H1 (cell line): Measurements from ENCODE around the gene SELENOK. TPM values are rescaled to one million over a fixed set of nuclear protein-coding genes. Genes with fewer than 3 reads are reported as not detected.

Experiments
- CTCF ChIA-PET: fragments of 300-600 bp; sonication (Branson Sonifier 250); formaldehyde crosslinking; loops from one replicate; lab custom pipeline; 2021; ENCODE audit not compliant: partially characterized antibody; lab: Charles Lee
- POLR2A ChIA-PET: fragments of 300-600 bp; sonication (Branson Sonifier 250); formaldehyde crosslinking; loops from one replicate; lab custom pipeline; 2021; ENCODE audit warnings: inconsistent platforms; ENCODE audit not compliant: partially characterized antibody; lab: Charles Lee
- DNase-seq, 2 experiments: peaks; one replicate each; pipeline versions ENCODE4 v3.0.0 to v3.0.0-alpha.2; 2010 to 2022; ENCODE audit warnings: low spot score in 2 of 2, low read depth in 1 of 2, mixed read lengths in 1 of 2
- FAIRE-seq: peaks from 2 replicates; lab custom pipeline; 2011; peaks lifted over from hg19 to GRCh38; lab: Jason Lieb, UNC
- H2AFZ ChIP-seq: 2 replicates; pipeline ENCODE4 v1.8.1; 2012; ENCODE audit warnings: low read length, inconsistent platforms
- H2AK5ac ChIP-seq: 2 replicates; pipeline ENCODE4 v1.6.1; 2013; ENCODE audit warnings: low read depth, low read length
- H2BK120ac ChIP-seq: replicated peaks from 2 replicates; pipeline ENCODE3; 2013; ENCODE audit warnings: low read depth, low read length, inconsistent platforms
- H2BK12ac ChIP-seq: 2 replicates; pipeline ENCODE4 v1.6.1; 2013; ENCODE audit warnings: low read depth, low read length
- H2BK15ac ChIP-seq: 2 replicates; pipeline ENCODE4 v1.6.1; 2013; ENCODE audit warnings: low read length
- H2BK20ac ChIP-seq: 2 replicates; pipeline ENCODE4 v1.6.1; 2013; ENCODE audit warnings: low read length
- H2BK5ac ChIP-seq: 2 replicates; pipeline ENCODE4 v1.6.1; 2013; ENCODE audit warnings: low read depth, low read length
- H3K14ac ChIP-seq: 2 replicates; pipeline ENCODE4 v1.6.1; 2013; ENCODE audit warnings: inconsistent platforms; ENCODE audit not compliant: insufficient read length
- H3K18ac ChIP-seq: 2 replicates; pipeline ENCODE4 v1.6.1; 2013; ENCODE audit warnings: low read length; ENCODE audit errors: extremely low read depth
- H3K23ac ChIP-seq: 2 replicates; pipeline ENCODE4 v1.6.1; 2013; ENCODE audit warnings: inconsistent platforms; ENCODE audit not compliant: insufficient read length
- H3K23me2 ChIP-seq: 2 replicates; pipeline ENCODE4 v1.6.1; 2013; ENCODE audit warnings: low read depth, low read length
- H3K27ac ChIP-seq: 2 replicates; pipeline ENCODE4 v1.6.1; 2011; ENCODE audit warnings: low read depth, low read length, inconsistent platforms
- H3K27me3 ChIP-seq, 4 experiments: replicated peaks in 1 of 4; 1 replicate in 1 of 4; 2 replicates in 3 of 4; pipeline versions ENCODE4 v1.6.1 to v1.8.1; 2011 to 2013; ENCODE audit warnings: low read length in 3 of 4, mild to moderate bottlenecking in 3 of 4, inconsistent platforms in 2 of 4, mixed read lengths in 2 of 4, moderate library complexity in 1 of 4; ENCODE audit not compliant: control insufficient read depth in 3 of 4, insufficient read depth in 3 of 4; ENCODE audit errors: extremely low read depth in 1 of 4
- H3K36me3 ChIP-seq, 4 experiments: 2 replicates each; pipeline versions ENCODE4 v1.6.1 to v1.8.1; 2011 to 2013; ENCODE audit warnings: mild to moderate bottlenecking in 4 of 4, low read length in 3 of 4, moderate library complexity in 2 of 4, control low read depth in 1 of 4, inconsistent platforms in 1 of 4; ENCODE audit not compliant: insufficient read depth in 4 of 4, control insufficient read depth in 2 of 4
- H3K4ac ChIP-seq: replicated peaks from 2 replicates; pipeline ENCODE3; 2013; ENCODE audit warnings: low read length, low read depth, mixed read lengths, inconsistent platforms; ENCODE audit not compliant: insufficient read length
- H3K4me1 ChIP-seq, 4 experiments: replicated peaks in 1 of 4; 1 replicate in 1 of 4; 2 replicates in 3 of 4; pipeline versions ENCODE4 v1.6.1 to v1.8.1; 2011 to 2013; ENCODE audit warnings: low read length in 3 of 4, inconsistent platforms in 2 of 4, mixed read lengths in 1 of 4; ENCODE audit not compliant: insufficient read depth in 4 of 4, control insufficient read depth in 3 of 4
- H3K4me2 ChIP-seq, 2 experiments: 2 replicates each; pipeline versions ENCODE4 v1.6.1 to v1.8.1; 2011 to 2013; ENCODE audit warnings: low read depth in 2 of 2, low read length in 2 of 2, control low read depth in 1 of 2, inconsistent platforms in 1 of 2, mild to moderate bottlenecking in 1 of 2; ENCODE audit not compliant: insufficient read depth in 1 of 2
- H3K4me3 ChIP-seq, 4 experiments: fragments of 200-600, 300-600 bp in 1 of 4; sonication (generic), shearing (Covaris generic), sonication (Bioruptor Twin) in 1 of 4; 2 replicates each; pipeline versions ENCODE4 v1.5.1 to v1.8.1; 2011 to 2016; ENCODE audit warnings: low read length in 4 of 4, low read depth in 3 of 4, control low read depth in 2 of 4, inconsistent platforms in 2 of 4, mild to moderate bottlenecking in 2 of 4, mixed read lengths in 1 of 4, moderate library complexity in 1 of 4; ENCODE audit not compliant: insufficient read depth in 2 of 4; ENCODE audit errors: extremely low read depth in 1 of 4
- H3K56ac ChIP-seq: replicated peaks from 2 replicates; pipeline ENCODE3; 2013; ENCODE audit warnings: low read depth, mild to moderate bottlenecking, mixed read lengths, low read length, inconsistent platforms; ENCODE audit not compliant: insufficient read length
- H3K79me1 ChIP-seq: 2 replicates; pipeline ENCODE4 v1.6.1; 2013; ENCODE audit warnings: low read depth, low read length, control low read depth
- H3K79me2 ChIP-seq, 2 experiments: 2 replicates each; pipeline versions ENCODE4 v1.6.1 to v1.8.1; 2012 to 2013; ENCODE audit warnings: low read length in 2 of 2, mild to moderate bottlenecking in 2 of 2, inconsistent platforms in 1 of 2; ENCODE audit not compliant: insufficient read depth in 2 of 2, control insufficient read depth in 1 of 2
- H3K9ac ChIP-seq, 4 experiments: replicated peaks in 1 of 4; 1 replicate in 1 of 4; 2 replicates in 3 of 4; pipeline versions ENCODE4 v1.6.1 to v1.8.1; 2011 to 2013; ENCODE audit warnings: low read depth in 3 of 4, low read length in 3 of 4, control low read depth in 2 of 4, mild to moderate bottlenecking in 2 of 4, moderate library complexity in 2 of 4, inconsistent platforms in 1 of 4; ENCODE audit errors: extremely low read depth in 1 of 4
- H3K9me3 ChIP-seq, 2 experiments: 2 replicates each; pipeline versions ENCODE4 v1.6.1 to v1.8.1; 2012 to 2013; ENCODE audit warnings: mild to moderate bottlenecking in 2 of 2, moderate library complexity in 2 of 2, control low read depth in 1 of 2, inconsistent platforms in 1 of 2, low read depth in 1 of 2, low read length in 1 of 2, mixed read lengths in 1 of 2; ENCODE audit not compliant: insufficient read depth in 2 of 2
- H4K20me1 ChIP-seq, 2 experiments: replicated peaks in 1 of 2; 2 replicates each; pipeline versions ENCODE3 to v1.8.1; 2011 to 2013; ENCODE audit warnings: inconsistent platforms in 2 of 2, low read length in 2 of 2, mild to moderate bottlenecking in 1 of 2; ENCODE audit not compliant: insufficient read depth in 2 of 2, control insufficient read depth in 1 of 2
- H4K5ac ChIP-seq: 2 replicates; pipeline ENCODE4 v1.6.1; 2013; ENCODE audit warnings: low read length, low read depth, mixed read lengths, inconsistent platforms; ENCODE audit not compliant: insufficient read length
- H4K8ac ChIP-seq: 2 replicates; pipeline ENCODE4 v1.8.0; 2013; ENCODE audit warnings: mild to moderate bottlenecking, moderate library complexity, low read length, inconsistent platforms; ENCODE audit not compliant: insufficient read depth; ENCODE audit errors: extremely low read depth
- H4K91ac ChIP-seq: replicated peaks from 2 replicates; pipeline ENCODE3; 2013; ENCODE audit warnings: low read length, mixed read lengths, inconsistent platforms; ENCODE audit not compliant: insufficient read length
- GTF2F1 ChIP-seq: IDR thresholded peaks from 2 replicates; pipeline ENCODE4 v1.6.1; 2012; ENCODE audit warnings: low read depth, low read length, improper control_type of control experiment, borderline replicate concordance
- HDAC2 ChIP-seq, 2 experiments: fragments of 300-600 bp in 1 of 2; sonication (generic) in 1 of 2; IDR thresholded peaks; 2 replicates each; pipeline ENCODE4 v1.6.1; 2011 to 2012; ENCODE audit warnings: low read depth in 2 of 2, low read length in 2 of 2, mild to moderate bottlenecking in 2 of 2, moderate library complexity in 2 of 2, borderline replicate concordance in 1 of 2, inconsistent platforms in 1 of 2
- JUND ChIP-seq: IDR thresholded peaks from 2 replicates; pipeline ENCODE4 v1.6.1; 2011; ENCODE audit warnings: mild to moderate bottlenecking, improper control_type of control experiment, low read length
- SUZ12 ChIP-seq: fragments of 200-600 bp; sonication (generic); IDR thresholded peaks from 2 replicates; pipeline ENCODE4 v1.6.1; 2012; ENCODE audit warnings: mild to moderate bottlenecking, inconsistent platforms, low read length, moderate library complexity, mixed read lengths
- WGBS, 2 experiments: shearing (Covaris generic) in 1 of 2; methylation state at CpG; one replicate each; pipeline versions ENCODE4 v1.1.6 to v1.1.7; 2013 to 2015; ENCODE audit warnings: low lambda C conversion rate in 2 of 2, mixed read lengths in 2 of 2, inconsistent platforms in 1 of 2, low coverage in 1 of 2, missing lambda C conversion rate in 1 of 2; ENCODE audit not compliant: insufficient replicate concordance in 2 of 2, insufficient coverage in 1 of 2, insufficient read length in 1 of 2; ENCODE audit errors: extremely low coverage in 1 of 2, missing lambda C conversion rate in 1 of 2; 5-methylcytosine and 5-hydroxymethylcytosine counted together
- polyA plus RNA-seq, 7 experiments: library from polyadenylated mRNA; depleted of rRNA in 3 of 7; stranded (reverse) in 5 of 7; unstranded in 2 of 7; fragments of >200 nt in 5 of 7; fragments of 200-250 nt in 2 of 7; gene quantifications; 1 replicate in 5 of 7; 2 replicates in 1 of 7; 4 replicates in 1 of 7; pipeline versions ENCODE4 v1.2.1 to v1.2.3, GENCODE V29; 2011 to 2013; ENCODE audit warnings: missing spikeins in 2 of 7, mixed read lengths in 2 of 7
- total RNA-seq: library from RNA; stranded (reverse); fragmentation: NEBNext Ultra II Directional; extraction: Animal tissue kit (Norgen Biotek cat#: 25700); gene quantifications from 2 replicates; pipeline ENCODE4 v1.2.1, GENCODE V29; 2021

Gene SELENOK
- total and polyA plus RNA-seq, 2 of the 8 experiments (the other 6 are each of a cell fraction or from before 2014, with no cell fraction given): 26.9 to 40.2 TPM

DNA sequence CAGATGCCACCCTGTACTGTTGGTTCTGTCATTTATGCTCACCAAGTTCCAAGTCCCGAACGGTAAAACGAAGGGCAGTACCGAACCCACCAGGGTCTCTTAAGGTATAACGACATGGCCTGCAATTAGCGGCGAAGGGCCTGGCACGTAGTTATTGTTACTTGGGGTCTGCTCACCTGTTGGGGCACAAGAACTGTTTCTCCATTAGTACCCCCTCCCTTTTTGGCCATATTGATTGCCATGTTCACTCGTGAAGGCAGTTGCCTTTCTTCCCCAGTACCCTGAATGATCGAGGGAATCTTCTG is 44.9 kb downstream of the SELENOK start:
- Histone ChIP-seq H2BK15ac (no peak overlapping the region), H2BK20ac (peak overlapping the region; percentile 61; the same call in 1 of the 2 replicates), H3K23me2 (peaks cover 10% of the 10 kb centered on the region), H3K4me3 (peak overlapping the region; percentile 47 to 79 (median 72)), H3K9me3 (no peaks in the 10 kb centered on the region), H3K23ac (no peak overlapping the region), H3K79me2 (no peaks in the 10 kb centered on the region; a peak in 1 of 4 replicates), H2BK5ac (no peak overlapping the region), H2BK120ac (no peak overlapping the region), H3K56ac (no peak overlapping the region), H3K79me1 (peaks cover 10% of the 10 kb centered on the region), H4K8ac (peak overlapping the region; percentile 45; the same call in 1 of the 2 replicates), H3K14ac (no peak overlapping the region), H4K20me1 (peaks cover 0 to 3% of the 10 kb centered on the region in 2 experiments), H3K27ac (no peak overlapping the region), H3K4me1 (peaks cover 17 to 30% (median 21%) of the 10 kb centered on the region in 4 experiments), H4K5ac (no peak overlapping the region), H4K91ac (no peak overlapping the region), H3K9ac (no peak overlapping the region; a peak in 1 of 7 replicates), H2AK5ac (no peak overlapping the region), H3K4me2 (peak overlapping the region; percentile 69 to 90), H3K18ac (peak overlapping the region; percentile 73; the same call in 1 of the 2 replicates), H2BK12ac (no peak overlapping the region), H3K36me3 (peaks cover 0 to 4% (median 2%) of the 10 kb centered on the region in 4 experiments; a peak in 3 of 8 replicates), H3K4ac (no peak overlapping the region), H2AFZ (no peak overlapping the region), H3K27me3 (peaks cover 3 to 16% (median 9%) of the 10 kb centered on the region in 4 experiments)
- FAIRE-seq (no peak), DNase-seq (no peak)
- ChIA-PET CTCF (interaction anchor here (0.9 to 1.9 kb wide), 2 partner anchors 11 to 12 kb away, joined by 3 to 7 read pairs; no protein-coding TSS in a partner anchor), POLR2A (interaction anchor here (0.7 to 1.1 kb wide), 3 partner anchors 9 to 15 kb away, joined by 3 to 6 read pairs (median 4); no protein-coding TSS in a partner anchor)
- TF ChIP-seq HDAC2 (IDR thresholded peaks at IDR 0.05; ENCODE audit: borderline replicate concordance in 1 of 2, low read depth in 2 of 2, low read length in 2 of 2): no peak
- no peak for TF ChIP-seq JUND
- no peak for TF ChIP-seq GTF2F1
- peak; percentile 9; the same call in 1 of the 2 replicates for TF ChIP-seq SUZ12
- WGBS, 2 experiments: 70% methylated on average over 10 of the region's 10 CpGs; no CpG with 5 or more reads in 1 of the 2 experiments
